GM12891 (cell line): ENCODE data around the gene TMEM19.

Source experiments
- POLR2A ChIP-seq: IDR thresholded peaks from 2 replicates; pipeline ENCODE4 v1.6.1; 2011; ENCODE audit warnings: low read depth, low read length, control low read depth
- POLR2AphosphoS5 ChIP-seq: IDR thresholded peaks from 2 replicates; pipeline ENCODE4 v1.6.1; 2011; ENCODE audit warnings: low read depth, low read length, control low read depth
- TAF1 ChIP-seq: IDR thresholded peaks from 2 replicates; pipeline ENCODE4 v1.6.1; 2011; ENCODE audit warnings: low read depth, low read length, control low read depth

DNA sequence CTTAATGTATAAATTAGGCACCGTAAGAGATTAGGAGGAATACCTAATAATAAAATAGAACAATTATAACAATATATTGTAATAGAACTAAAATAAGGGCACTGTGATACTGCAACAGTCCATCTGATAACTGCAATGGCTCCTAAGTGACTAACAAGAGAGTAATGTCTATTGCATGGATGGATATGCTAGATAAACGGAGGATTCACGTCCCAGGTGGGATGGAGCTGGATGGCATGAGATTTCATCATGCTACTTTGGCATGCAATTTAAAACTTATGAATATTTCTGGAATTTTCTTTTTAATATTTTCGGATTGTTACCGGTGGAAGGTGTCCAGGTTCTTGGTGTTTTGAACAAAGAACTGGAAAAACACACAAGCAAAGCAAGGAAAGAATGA lies 2.2 kb upstream of the TMEM19 start:
- TF ChIP-seq POLR2AphosphoS5 (no peak), TAF1 (no peak), POLR2A (no peak)
